HG03442 (cell line): ENCODE data around the gene FGR.

Experiments
- ATAC-seq: cut with Tn5 transposase; IDR thresholded peaks from one replicate; pipeline ENCODE4 v1.9.1; 2021; ENCODE audit warnings: mild to moderate bottlenecking, moderate library complexity; ENCODE audit not compliant: unreplicated experiment

Gene FGR

DNA sequence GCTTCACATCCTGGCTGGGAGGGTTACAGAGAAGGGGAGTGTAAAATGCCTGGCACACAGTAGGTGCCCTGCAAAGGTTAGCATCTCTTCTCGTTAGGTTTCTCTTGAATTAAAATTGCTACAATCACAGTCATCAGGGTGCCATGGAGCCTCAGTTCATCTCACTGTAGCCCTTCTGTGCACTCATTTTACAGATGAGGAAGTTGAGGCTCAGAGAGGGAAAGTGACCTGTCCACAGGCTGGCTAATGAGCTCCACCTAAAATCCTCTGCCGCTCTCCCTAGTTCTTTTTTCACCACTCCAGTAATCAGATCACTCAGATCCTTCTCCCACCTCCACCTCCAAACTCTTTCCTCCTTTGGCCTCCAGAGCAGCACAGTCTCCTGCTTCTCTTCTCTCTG, 17.6 kb downstream of the FGR start:
- ATAC-seq = no peak

GRCh38 chr1:27616441-27616840, 18.5 kb downstream of the FGR start:
- ATAC-seq = no peak

DNA sequence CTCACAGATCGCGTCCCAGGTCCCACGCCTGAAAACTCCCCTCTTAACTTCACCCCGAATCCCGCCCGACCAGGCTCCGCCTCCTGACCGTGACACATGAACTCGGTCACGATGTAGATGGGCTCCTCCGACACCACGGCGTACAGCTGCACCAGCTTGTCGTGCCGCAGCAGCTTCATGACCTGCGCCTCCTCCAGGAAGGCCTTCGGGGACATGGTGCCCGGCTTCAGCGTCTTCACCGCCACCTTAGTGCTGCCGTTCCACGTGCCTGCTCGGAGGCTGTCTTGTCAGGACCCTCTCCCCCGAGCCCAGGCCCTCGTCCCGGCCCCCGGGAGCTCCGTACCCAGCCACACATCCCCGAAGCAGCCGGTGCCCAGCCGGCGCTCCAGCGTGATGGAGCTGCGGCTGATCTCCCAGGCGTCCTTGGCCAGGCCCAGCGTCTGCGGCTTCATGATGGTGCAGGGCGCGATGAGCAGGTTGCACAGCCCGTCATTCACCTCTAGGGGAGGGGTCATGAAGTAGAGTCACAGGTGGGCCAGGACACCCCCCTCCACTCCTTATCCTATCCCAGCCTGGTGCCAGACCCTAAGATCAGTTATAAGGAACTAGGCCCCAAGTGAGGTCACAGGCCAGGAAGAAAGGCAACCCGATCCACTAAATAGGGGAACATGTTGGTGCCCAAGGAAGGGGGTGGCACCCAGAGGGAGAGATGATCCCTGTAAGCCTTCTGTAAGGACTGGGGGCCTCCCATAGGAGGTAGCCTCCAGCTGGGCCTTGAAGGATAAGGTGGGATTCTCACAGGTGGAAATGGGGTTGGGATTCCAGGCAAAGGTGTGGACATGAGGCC, 19.4 kb downstream of the FGR start:
- ATAC-seq = no peak

GRCh38 chr1:27614625-27615344, 20.2 kb downstream of the FGR start:
- ATAC-seq = no peak

GRCh38 chr1:27614043-27614624, 20.9 kb downstream of the FGR start:
- no peak for ATAC-seq

- no peak for ATAC-seq
These were observed 22.3 kb downstream of the FGR start for GRCh38 chr1:27612718-27613117.

DNA sequence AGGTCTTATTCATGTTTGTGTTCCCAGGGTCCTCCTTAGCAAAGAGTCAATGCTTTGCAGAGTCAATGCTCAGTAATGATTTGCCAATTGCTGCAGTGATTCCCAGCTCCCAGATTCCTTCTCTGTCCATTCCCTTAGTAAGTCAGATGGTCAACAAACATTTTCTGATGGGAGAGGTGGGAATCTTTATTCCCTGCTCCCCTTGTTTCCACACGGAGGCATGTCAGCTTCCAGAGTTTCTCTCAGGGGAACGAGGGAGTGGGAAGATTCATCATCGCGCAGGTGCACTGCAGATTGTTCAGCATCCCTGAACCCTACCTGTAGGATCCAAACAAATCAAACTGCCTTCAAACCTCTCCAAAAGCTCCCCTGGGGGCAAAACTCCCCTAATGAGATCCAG, 23.5 kb downstream of the FGR start:
- no peak for ATAC-seq

DNA sequence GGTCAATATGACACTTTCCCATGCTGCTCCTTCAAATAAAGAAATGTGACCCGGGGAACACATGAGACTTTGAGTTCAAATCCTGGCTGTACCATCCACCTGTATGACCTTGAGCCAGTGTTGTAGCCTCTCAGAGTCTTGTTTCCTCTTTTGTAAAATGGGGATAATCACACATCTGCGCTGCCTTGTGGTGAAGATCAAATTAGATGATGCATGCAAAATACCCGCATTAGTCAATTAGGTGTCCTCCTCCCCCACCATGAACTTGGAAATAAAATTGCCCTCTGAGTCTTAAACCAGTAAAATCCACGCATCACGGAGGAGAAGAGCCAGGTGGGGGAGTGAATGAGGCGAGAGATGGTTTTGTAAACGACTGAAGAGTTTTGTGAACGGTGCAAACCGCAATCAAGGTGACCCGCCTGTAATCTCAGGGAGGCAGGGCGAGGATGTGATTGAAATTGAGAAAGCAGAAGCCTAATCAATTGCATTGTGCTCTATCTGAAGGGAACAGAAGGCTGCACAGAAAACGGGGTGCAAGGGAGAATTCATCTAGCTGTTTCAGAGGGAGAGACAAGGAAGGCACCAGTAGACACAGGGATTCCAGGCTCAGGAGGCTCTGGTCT, 25.3 kb downstream of the FGR start:
- ATAC-seq = no peak

DNA sequence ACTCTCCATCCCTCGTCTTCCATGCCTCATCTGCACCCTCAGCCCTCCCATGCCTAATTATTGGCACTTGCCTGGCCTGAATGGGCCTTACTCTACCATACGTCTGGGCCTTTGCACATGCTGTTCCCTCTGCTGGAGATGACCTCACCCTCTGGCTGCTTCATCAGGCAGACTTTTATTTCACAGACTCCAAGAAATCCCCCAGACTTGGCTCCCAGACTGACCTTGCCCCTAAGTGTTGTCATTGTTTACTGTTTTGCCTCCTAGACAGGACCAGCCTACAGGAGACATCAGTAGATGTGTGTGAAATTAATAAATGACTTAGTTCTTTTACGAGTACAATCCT, 25.8 kb downstream of the FGR start:
- ATAC-seq = no peak

GRCh38 chr1:27607239-27607804, 27.7 kb downstream of the FGR start:
- ATAC-seq = no peak

GRCh38 chr1:27606708-27607238, 28.2 kb downstream of the FGR start:
- ATAC-seq = no peak

- ATAC-seq = no peak
These were observed 28.9 kb downstream of the FGR start for GRCh38 chr1:27605796-27606707.

GRCh38 chr1:27605300-27605766, 29.7 kb downstream of the FGR start:
- ATAC-seq = no peak

DNA sequence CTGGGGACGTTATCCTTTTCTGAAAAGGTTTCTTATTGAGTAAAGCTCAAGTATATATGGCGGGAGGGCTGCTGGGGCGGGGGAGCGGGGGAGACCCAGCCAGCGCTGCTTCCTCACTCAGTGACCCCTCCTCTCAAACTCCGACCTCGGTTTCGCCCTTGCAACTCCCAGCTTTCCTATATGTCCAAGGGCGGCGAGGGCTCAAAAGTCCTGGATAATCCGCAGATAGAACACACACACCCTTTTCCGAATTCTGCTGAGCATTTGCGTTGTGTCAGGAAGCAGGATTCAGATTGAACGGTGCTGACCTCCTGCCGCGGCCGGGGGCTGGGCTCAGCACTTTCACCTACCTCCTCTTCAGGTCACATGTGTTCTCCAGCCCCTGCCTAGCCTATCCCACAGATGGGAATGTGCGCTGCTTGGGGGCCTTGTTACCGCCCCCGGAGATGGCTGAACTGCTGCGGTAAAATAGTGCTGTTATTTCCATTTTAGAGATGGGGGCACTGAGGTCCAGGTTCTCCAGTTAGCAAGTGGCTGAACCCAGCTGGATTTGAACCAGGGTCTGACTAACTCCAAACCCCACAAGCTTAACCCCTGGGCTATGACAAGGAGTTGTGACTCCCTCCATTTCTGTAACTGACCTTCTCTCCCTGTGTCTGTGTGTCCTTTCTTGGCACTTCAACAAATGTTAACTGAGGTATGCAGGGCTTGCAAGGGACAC, 30.2 kb downstream of the FGR start:
- no peak for ATAC-seq

DNA sequence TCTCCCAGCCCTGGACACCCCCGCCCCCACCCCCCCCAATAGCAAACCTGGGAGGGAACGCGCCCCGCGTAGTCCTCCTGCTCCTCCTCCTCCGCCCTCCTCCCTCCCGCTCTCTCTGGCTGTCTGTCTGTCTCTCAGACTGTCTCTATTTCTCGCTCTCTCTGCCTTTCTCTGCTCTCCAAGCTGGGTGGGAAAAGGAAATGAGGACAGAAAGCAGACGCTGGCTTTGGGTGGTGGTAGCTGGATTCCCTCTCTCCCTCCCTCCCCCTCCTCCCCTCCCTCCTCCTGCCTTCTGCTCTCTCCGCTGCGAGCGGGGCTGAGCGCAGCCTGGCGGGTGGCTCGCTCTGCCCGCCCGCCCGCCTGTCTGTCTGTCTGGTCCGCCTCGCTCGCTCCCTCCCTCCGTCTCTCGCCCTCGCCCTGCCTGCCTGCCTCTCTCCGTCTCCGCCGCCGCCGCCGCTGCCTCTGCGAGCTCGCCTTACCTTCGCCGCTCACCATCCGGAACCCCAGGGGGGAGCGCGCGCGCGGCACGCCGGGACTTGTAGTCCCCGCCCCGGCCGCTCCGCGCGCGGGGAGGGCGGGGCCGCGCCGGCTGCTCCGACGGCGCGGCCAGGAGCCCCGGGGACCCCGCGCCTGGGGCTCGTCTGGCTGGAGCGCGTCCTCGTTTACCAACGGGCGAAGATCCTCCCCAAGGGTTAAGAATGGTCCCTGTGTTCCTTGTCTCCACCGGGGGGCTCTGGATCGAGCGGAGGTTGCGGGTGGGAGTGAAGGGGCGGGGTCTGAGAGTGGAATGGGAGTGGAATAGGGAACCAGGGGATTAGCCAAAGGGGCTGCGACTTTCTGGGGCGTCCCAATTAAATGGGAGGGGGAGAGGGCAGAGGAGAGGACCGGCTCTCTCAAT, 31.1 kb downstream of the FGR start, which contains the start of gene AHDC1:
Gene AHDC1, minus strand, starts transcription at position 464 of the 898 bp plus-strand sequence. CDS start 52,029 bp downstream, outside the sequence.
- peak; percentile 49 for ATAC-seq

GRCh38 chr1:27603309-27603680, 31.7 kb downstream of the FGR start:
- ATAC-seq = no peak

DNA sequence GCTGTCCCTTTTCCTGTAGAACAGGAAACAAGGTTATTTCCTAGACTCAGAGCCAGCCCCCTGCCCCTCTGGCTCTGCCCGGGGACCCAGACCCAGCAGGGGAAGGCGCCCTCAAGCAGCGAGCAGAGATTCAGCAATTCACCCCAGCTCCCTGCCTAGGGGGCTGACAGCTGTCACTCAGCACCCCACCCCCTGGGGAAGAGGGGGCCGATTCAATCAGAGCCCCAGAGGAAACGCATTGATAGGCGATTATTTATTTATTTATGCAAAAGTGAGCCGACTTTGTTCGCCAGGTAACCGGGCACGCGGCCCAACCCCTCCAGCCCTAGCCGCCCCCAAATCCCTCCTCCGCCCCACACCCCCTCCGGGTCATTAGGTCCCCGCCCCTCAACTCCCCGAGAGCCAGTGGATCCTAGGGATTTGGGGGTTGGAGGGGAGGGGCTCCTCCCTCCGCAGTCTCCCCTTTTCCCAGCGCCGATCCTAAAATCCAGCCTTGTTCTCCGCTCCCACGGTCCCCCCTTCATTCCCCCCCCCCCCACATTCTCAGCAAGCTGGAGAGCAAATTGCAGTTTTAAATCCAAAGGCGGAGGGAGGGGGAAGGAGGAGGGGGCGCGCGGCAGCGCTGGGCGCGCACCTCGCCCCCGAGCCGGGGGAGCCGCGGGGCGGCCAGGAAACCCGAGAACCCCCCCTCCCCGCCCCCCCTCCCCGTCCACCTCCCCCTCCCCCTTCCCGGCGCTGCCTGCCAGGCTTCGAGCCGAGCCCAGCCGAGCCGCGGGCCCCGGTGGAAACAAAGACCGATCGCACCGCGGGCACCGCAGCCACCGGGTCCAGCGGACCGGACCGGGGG, 32.3 kb downstream of the FGR start:
- ATAC-seq = no peak
